ENCODE measurements around the gene MMP21.

MMP21 gene

DNA sequence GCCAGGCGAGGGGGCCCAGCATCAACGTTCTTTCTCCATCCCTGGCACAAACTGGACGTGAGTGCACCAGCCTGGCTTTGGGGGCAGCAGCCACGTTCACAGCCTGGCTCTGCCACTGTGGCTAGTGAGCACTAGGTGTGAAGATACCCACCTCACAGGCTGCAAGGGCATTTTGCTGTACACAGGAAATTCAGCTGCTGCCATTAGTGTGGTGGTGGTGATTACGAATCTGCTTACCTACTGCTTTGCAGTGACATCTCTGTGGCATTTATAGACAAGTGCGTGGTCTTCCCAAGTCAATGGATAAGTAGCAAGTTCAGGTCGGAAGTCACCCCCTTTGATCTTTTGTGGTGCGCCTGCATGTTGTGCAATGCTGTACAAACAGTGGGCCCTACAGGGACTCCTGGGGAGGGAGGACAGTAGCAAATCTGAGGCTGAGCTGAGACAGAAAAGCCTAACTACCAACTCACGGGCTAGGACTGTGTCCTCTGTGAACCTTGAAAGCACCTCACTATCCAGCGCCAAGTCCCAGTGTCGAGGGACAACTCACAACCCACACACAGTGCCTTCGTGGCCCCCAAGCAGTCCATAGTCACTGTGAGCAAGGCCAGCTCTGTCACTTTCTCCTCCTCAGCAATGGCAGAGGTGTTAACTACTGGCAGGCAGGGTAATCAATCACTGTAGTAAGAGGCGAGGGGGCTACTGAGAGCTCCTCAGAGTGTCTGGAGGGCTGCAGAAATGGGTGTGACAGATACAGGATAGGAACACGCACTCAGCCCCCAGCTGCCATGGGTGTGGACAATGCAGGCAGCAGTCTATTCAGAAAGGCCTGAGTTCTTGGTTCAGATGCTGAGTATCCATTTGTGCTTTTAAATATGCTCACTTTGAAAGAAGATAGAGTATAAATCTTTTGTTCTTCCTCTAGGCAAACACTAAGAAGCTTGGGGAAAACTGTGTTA is 17.0 kb upstream of the MMP21 start:
- no peak for DNase-seq (ENCODE audit: low spot score)

- no peak for DNase-seq (ENCODE audit: low spot score)
Measured at GRCh38 chr10:125788156-125789034, 12.8 kb upstream of the MMP21 start.

DNA sequence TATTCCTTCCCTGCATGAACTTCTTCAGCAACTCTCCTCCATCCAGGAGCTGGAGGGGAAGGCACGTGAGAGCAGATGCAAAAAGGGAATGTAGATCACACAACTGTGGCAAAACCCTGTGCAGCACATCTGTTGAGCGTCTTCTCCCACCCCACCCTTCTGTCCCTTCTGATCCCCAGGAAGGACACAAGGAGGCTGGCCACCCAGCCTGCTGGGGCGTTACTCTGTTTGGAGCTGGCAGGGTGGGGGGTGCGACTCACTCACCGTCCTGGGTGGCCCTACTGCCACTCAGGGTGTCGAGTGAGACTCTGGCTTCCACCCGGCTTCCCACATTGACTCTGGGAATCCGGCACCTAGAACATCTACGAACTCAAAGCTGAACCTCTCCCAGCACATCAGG is 10.2 kb upstream of the MMP21 start:
- DNase-seq (ENCODE audit: low spot score), result no peak

- DNase-seq (ENCODE audit: low spot score), result no peak
Measured at GRCh38 chr10:125783957-125784356, 8.3 kb upstream of the MMP21 start.

GRCh38 chr10:125783408-125783807 is 7.8 kb upstream of the MMP21 start:
- DNase-seq (ENCODE audit: low spot score), result no peak

- DNase-seq (ENCODE audit: low spot score), result no peak
Measured at GRCh38 chr10:125782616-125783015, 7.0 kb upstream of the MMP21 start.

GRCh38 chr10:125782054-125782453 is 6.4 kb upstream of the MMP21 start:
- DNase-seq (ENCODE audit: low spot score), result no peak

DNA sequence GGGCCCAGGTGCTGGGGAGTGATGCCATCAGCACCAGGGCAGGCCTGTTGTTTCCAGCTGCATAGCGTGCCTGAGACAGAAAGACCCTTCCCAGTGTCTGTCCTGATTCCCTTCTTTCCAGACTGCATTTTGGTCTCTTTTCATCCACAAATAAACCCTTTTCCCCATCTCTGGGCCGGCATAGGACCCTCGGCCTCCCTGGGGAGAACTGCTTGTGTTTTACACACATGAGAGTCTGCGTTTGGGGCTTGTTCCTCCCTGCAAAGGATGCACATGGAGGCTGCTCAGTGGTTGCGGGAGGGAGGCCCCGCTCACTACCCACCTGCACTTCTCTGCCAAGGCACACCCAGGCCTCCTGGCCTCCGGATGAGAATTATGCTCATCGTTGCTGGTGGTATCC is 5.8 kb upstream of the MMP21 start:
- DNase-seq (ENCODE audit: low spot score), result no peak

- DNase-seq (ENCODE audit: low spot score), result no peak
Measured at GRCh38 chr10:125779403-125780327, 4.0 kb upstream of the MMP21 start.

DNA sequence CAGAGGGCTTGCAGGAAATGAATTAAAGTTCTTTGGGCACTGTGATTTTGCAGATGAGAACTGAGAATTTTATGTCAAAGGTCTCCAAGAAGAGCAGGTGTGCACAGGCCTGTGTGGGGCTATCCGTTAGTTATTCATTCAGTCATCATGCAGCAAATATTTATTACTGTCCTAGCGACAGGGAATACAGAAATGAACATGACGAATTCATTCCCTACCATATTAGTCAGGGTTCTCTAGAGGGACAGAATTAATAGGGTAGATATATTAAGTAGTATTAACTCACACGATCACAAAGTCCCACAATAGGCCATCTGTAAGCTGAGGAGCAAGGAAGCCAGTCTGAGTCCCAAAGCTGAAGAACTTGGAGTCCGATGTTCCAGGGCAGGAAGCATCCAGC is 2.9 kb upstream of the MMP21 start:
- no peak for DNase-seq (ENCODE audit: low spot score)

DNA sequence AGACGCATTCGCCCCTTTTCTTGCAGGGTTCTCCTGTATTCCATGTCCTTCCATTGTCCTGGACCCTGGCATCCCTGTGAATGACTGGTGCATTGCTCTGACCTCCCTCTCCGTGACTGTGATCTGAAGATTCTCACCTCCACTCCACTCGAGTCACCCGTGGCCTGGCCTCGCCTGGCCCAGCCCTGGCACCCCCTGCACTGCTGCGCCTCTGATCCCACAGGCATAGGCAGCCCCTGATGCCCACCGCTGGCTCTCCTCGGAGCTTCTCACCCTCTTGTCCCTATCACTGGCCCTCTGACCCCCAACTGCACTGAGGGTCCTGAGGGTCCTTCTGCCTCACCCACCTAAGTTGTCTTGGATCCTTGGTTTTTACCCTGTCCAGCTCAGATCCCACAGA is 2.2 kb upstream of the MMP21 start:
- DNase-seq (ENCODE audit: low spot score), result no peak

- DNase-seq (ENCODE audit: low spot score), result no peak
Measured at GRCh38 chr10:125774581-125775191, 935 bp downstream of the MMP21 start.

- DNase-seq (ENCODE audit: low spot score), result no peak
Measured at GRCh38 chr10:125773687-125774543, 1.7 kb downstream of the MMP21 start.

GRCh38 chr10:125772864-125773180 is 2.8 kb downstream of the MMP21 start:
- no peak for DNase-seq (ENCODE audit: low spot score)

DNA sequence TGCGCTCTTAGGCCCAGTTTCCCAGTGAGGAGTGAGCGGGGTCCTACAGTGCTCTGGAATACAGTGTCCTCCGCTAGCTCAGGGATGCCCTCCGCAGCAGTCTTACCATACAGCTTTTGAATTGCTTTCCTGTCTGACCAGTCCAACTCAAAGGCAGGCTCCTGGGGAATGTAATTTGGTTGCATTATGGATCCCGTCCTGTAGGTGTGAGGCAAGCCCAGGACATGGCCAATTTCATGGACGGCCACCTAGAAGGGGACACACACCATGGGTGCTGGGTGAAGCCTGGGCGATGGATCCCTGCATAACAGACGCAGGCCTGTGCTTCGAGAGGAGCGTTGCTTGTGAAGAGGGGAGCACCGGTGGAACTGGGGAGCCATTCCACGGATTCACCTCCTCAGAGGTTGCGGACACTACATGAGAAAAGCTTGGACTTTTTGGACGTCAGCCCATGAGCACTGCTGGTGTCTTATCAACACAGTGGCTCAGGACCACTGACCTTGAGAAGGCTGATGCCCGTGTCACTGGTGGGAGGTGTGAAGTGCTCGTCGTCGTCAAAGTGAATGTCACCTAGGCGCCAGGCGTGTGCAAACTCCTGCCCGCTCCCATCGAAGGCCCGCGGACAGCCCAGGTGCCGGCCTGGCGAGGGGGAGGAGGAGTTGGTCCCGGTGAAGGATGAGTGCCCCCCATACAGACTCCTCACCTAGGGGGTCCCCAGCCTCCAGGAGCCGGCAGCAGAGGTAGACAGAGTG is 3.3 kb downstream of the MMP21 start:
- DNase-seq (ENCODE audit: low spot score), result no peak

GRCh38 chr10:125770844-125771243 is 4.8 kb downstream of the MMP21 start:
- no peak for DNase-seq (ENCODE audit: low spot score)

DNA sequence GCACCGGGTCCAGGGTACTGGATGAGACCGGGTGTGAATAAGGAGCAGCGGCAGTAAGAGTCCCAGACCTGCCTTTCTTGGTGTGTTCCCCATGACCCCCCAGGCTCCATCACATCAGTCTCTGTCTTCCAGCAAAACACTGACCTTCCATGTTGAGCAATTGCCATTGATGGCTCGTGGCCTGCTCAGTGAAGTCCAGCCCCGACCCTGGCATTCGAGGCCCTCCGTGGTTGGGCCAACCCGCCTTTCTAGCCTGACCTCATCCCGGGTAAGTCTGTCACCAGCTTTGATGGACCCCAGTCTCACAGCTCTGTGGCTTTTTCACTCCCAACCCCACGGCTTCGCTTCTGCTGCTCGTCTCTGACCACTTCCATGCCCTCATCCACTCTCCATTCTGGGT is 6.4 kb downstream of the MMP21 start:
- DNase-seq (ENCODE audit: low spot score), result no peak

- DNase-seq (ENCODE audit: low spot score), result peak; percentile 19
Measured at GRCh38 chr10:125768219-125768855, 7.3 kb downstream of the MMP21 start.

- no peak for DNase-seq (ENCODE audit: low spot score)
Measured at GRCh38 chr10:125766511-125766910, 9.1 kb downstream of the MMP21 start.
